Subcutaneous adipose tissue (tissue), 4 donors: ENCODE measurements around the gene PPP1R1B. TPM values are rescaled to one million over a fixed set of nuclear protein-coding genes. Genes with fewer than 3 reads are reported as not detected.

Experiments used
- CTCF ChIP-seq: fragments of 450-650 bp; IDR thresholded peaks from one replicate; pipeline ENCODE4 v1.5.1; 2016; ENCODE audit warnings: low read depth, mild to moderate bottlenecking, control low read depth, antibody characterized with exemption, moderate library complexity
- total RNA-seq, 4 donors: library from RNA; depleted of rRNA; stranded (reverse); fragments of >200 nt; gene quantifications; one replicate each; pipeline ENCODE4 v1.1.0, GENCODE V29; 2016

Gene PPP1R1B
- total RNA-seq, 4 donors from 2014 or later = 16.3 to 100 (median 41.4) TPM

GRCh38 chr17:39664581-39665561, 38.1 kb downstream of the PPP1R1B start, which contains the start of gene TCAP:
Gene TCAP (plus strand): TSS chr17:39665349. CDS start chr17:39665360, 11 bp downstream.
- no peak for TF ChIP-seq CTCF

- no peak for TF ChIP-seq CTCF
Observed at GRCh38 chr17:39665642-39666224, 39.0 kb downstream of the PPP1R1B start.

- no peak for TF ChIP-seq CTCF
Observed at GRCh38 chr17:39666231-39666600, 39.5 kb downstream of the PPP1R1B start.

- no peak for TF ChIP-seq CTCF
Observed at GRCh38 chr17:39666601-39667261, 40.0 kb downstream of the PPP1R1B start.

GRCh38 chr17:39667262-39667944, 40.7 kb downstream of the PPP1R1B start:
- TF ChIP-seq CTCF = no peak

- no peak for TF ChIP-seq CTCF
Observed at GRCh38 chr17:39667945-39668924, 41.5 kb downstream of the PPP1R1B start, which contains the start of gene PNMT. Gene PNMT (plus strand): TSS chr17:39668453. CDS start chr17:39668476, 23 bp downstream.
